ENCODE measurements around the gene INTS11. TPM values are rescaled to one million over a fixed set of nuclear protein-coding genes. Genes with fewer than 3 reads are reported as not detected.

Gene INTS11
- total RNA-seq, 3 donors from 2014 or later: 89.9 to 127 (median 95.5) TPM

GRCh38 chr1:1351511-1352427 is 27.3 kb upstream of the INTS11 start:
- TF ChIP-seq CTCF (IDR thresholded peaks at IDR 0.05): no peak
- no peak for DNase-seq
- H3K4me3 ChIP-seq: no peak overlapping the region

GRCh38 chr1:1349256-1350012 is 25.0 kb upstream of the INTS11 start, which contains the start of gene DVL1:
Gene DVL1, minus strand, starts transcription at chr1:1349418. Its CDS starts 353 bp downstream, at chr1:1349065.
- H3K4me1 ChIP-seq (ENCODE audit: low read depth): peaks cover 34% of the 10 kb centered on the region
- H3K9me3 ChIP-seq: no peaks in the 10 kb centered on the region
- peak within 1 kb of the TSS; percentile 65 for H3K4me3 ChIP-seq
- TF ChIP-seq CTCF (IDR thresholded peaks at IDR 0.05): no peak
- intact Hi-C loops (cut with DNase I, micrococcal nuclease): no loop called here
- ATAC-seq: peak; percentile 63
- peak; percentile 72 to 84 (median 82) for DNase-seq
- H3K36me3 ChIP-seq (ENCODE audit: low read depth): no peaks in the 10 kb centered on the region

More at GRCh38 chr1:1351511-1352427, 27.3 kb upstream of the INTS11 start:
- intact Hi-C loops (cut with DNase I, micrococcal nuclease): loop anchor here in 1 of 2 donors (2.0 kb wide), 1 partner anchor 23 kb away; the partner anchor contains the start of gene AURKAIP1
- ATAC-seq: no peak
- Histone ChIP-seq H3K9me3 (no peaks in the 10 kb centered on the region), H3K36me3 (ENCODE audit: low read depth) (no peaks in the 10 kb centered on the region), H3K4me1 (ENCODE audit: low read depth) (peaks cover 27% of the 10 kb centered on the region)

- intact Hi-C loops (cut with DNase I, micrococcal nuclease): no loop called here
Observed at GRCh38 chr1:1348420-1349255, 24.2 kb upstream of the INTS11 start.

GRCh38 chr1:1347663-1348419 is 23.4 kb upstream of the INTS11 start:
- peak; percentile 67 for ATAC-seq
- Histone ChIP-seq H3K4me1 (ENCODE audit: low read depth) (peaks cover 29% of the 10 kb centered on the region), H3K9me3 (no peaks in the 10 kb centered on the region), H3K36me3 (ENCODE audit: low read depth) (no peaks in the 10 kb centered on the region), H3K4me3 (no peak overlapping the region)
- TF ChIP-seq CTCF (IDR thresholded peaks at IDR 0.05): no peak
- intact Hi-C loops (cut with DNase I, micrococcal nuclease): no loop called here
- peak; percentile 81 to 83 (median 81) for DNase-seq

More at GRCh38 chr1:1348420-1349255, 24.2 kb upstream of the INTS11 start:
- H3K4me3 ChIP-seq: peak overlapping the region; percentile 65
- ATAC-seq: peak; percentile 4
- DNase-seq: peak in 2 of 3 donors; percentile 57 to 68
- H3K9me3 ChIP-seq: no peaks in the 10 kb centered on the region
- no peaks in the 10 kb centered on the region for H3K36me3 ChIP-seq (ENCODE audit: low read depth)
- TF ChIP-seq CTCF (IDR thresholded peaks at IDR 0.05): no peak
- peaks cover 31% of the 10 kb centered on the region for H3K4me1 ChIP-seq (ENCODE audit: low read depth)
